ENCODE data around the gene LRP1-AS.

LRP1-AS gene

GRCh38 chr12:57160741-57161140, 13.3 kb upstream of the LRP1-AS start:
- no peak for DNase-seq (ENCODE audit: low read depth in 1 of 2, low spot score in 1 of 2)

- no peak for DNase-seq (ENCODE audit: low read depth in 1 of 2, low spot score in 1 of 2)
Measured at GRCh38 chr12:57160040-57160439, 12.6 kb upstream of the LRP1-AS start.

- DNase-seq (ENCODE audit: low read depth in 1 of 2, low spot score in 1 of 2) = no peak
Measured at GRCh38 chr12:57159311-57159710, 11.9 kb upstream of the LRP1-AS start.

GRCh38 chr12:57158665-57159064, 11.2 kb upstream of the LRP1-AS start:
- DNase-seq (ENCODE audit: low read depth in 1 of 2, low spot score in 1 of 2) = no peak

- no peak for DNase-seq (ENCODE audit: low read depth in 1 of 2, low spot score in 1 of 2)
Measured at GRCh38 chr12:57158186-57158585, 10.8 kb upstream of the LRP1-AS start.

- DNase-seq (ENCODE audit: low read depth in 1 of 2, low spot score in 1 of 2) = no peak
Measured at GRCh38 chr12:57157588-57158173, 10.3 kb upstream of the LRP1-AS start.

GRCh38 chr12:57156701-57157403, 9.4 kb upstream of the LRP1-AS start:
- DNase-seq (ENCODE audit: low read depth in 1 of 2, low spot score in 1 of 2) = no peak

GRCh38 chr12:57154804-57155434, 7.5 kb upstream of the LRP1-AS start:
- DNase-seq (ENCODE audit: low read depth in 1 of 2, low spot score in 1 of 2) = no peak

GRCh38 chr12:57154076-57154475, 6.7 kb upstream of the LRP1-AS start:
- no peak for DNase-seq (ENCODE audit: low read depth in 1 of 2, low spot score in 1 of 2)

GRCh38 chr12:57153415-57153997, 6.1 kb upstream of the LRP1-AS start:
- DNase-seq (ENCODE audit: low read depth in 1 of 2, low spot score in 1 of 2) = no peak

- no peak for DNase-seq (ENCODE audit: low read depth in 1 of 2, low spot score in 1 of 2)
Measured at GRCh38 chr12:57152639-57153038, 5.2 kb upstream of the LRP1-AS start.

GRCh38 chr12:57151741-57152630, 4.6 kb upstream of the LRP1-AS start:
- no peak for DNase-seq (ENCODE audit: low read depth in 1 of 2, low spot score in 1 of 2)

- no peak for DNase-seq (ENCODE audit: low read depth in 1 of 2, low spot score in 1 of 2)
Measured at GRCh38 chr12:57150400-57151000, 3.1 kb upstream of the LRP1-AS start.

GRCh38 chr12:57149245-57149900, 2.0 kb upstream of the LRP1-AS start:
- no peak for DNase-seq (ENCODE audit: low read depth in 1 of 2, low spot score in 1 of 2)

- DNase-seq (ENCODE audit: low read depth in 1 of 2, low spot score in 1 of 2) = no peak
Measured at GRCh38 chr12:57148469-57149244, 1.2 kb upstream of the LRP1-AS start.

- no peak for DNase-seq (ENCODE audit: low read depth in 1 of 2, low spot score in 1 of 2)
Measured at GRCh38 chr12:57146092-57146491, 1.3 kb downstream of the LRP1-AS start.

- no peak for DNase-seq (ENCODE audit: low read depth in 1 of 2, low spot score in 1 of 2)
Measured at GRCh38 chr12:57145460-57146059, 1.9 kb downstream of the LRP1-AS start.

GRCh38 chr12:57143454-57143853, 4.0 kb downstream of the LRP1-AS start:
- DNase-seq (ENCODE audit: low read depth in 1 of 2, low spot score in 1 of 2) = no peak

GRCh38 chr12:57142727-57143126, 4.7 kb downstream of the LRP1-AS start:
- DNase-seq (ENCODE audit: low read depth in 1 of 2, low spot score in 1 of 2) = no peak

Data from stimulated activated CD4-positive, alpha-beta T cell treated with anti-CD3 and anti-CD28 coated beads, Interleukin-15, amount 100 ng/mL, for 1 hour (primary cell).